Vagina (tissue), 2 donors: ENCODE measurements around the gene SIRPA. TPM values are rescaled to one million over a fixed set of nuclear protein-coding genes. Genes with fewer than 3 reads are reported as not detected.

Experiments used
- DNase-seq, 2 donors: peaks; one replicate each; pipeline ENCODE4 v3.0.0-alpha.2; 2017; ENCODE audit errors: extremely low spot score in 2 of 2
- H3K27ac ChIP-seq: fragments of 200-600 bp; sonication (generic); one replicate; pipeline ENCODE4 v1.5.1; 2019
- H3K27me3 ChIP-seq: fragments of 200-600 bp; sonication (generic); one replicate; pipeline ENCODE4 v1.5.1; 2019
- H3K36me3 ChIP-seq, 2 donors: fragments of 200-600 bp; sonication (generic); one replicate each; pipeline ENCODE4 v1.5.1; 2017 to 2019
- H3K4me1 ChIP-seq: fragments of 200-600 bp; sonication (generic); one replicate; pipeline ENCODE4 v1.5.1; 2019
- H3K4me3 ChIP-seq, 2 donors: fragments of 200-600 bp; sonication (generic); 1 replicate in 1 of 2; 2 replicates in 1 of 2; pipeline ENCODE4 v1.5.1; 2016 to 2019
- H3K9me3 ChIP-seq: fragments of 200-600 bp; sonication (generic); one replicate; pipeline ENCODE4 v1.5.1; 2019
- CTCF ChIP-seq, 3 experiments: fragments of 450-650 bp in 2 of 3; fragments of 200-600 bp in 1 of 3; sonication (generic) in 1 of 3; IDR thresholded peaks; one replicate each; pipeline ENCODE4 v1.5.1; 2017 to 2019; ENCODE audit warnings: antibody characterized with exemption in 3 of 3, mild to moderate bottlenecking in 2 of 3, moderate library complexity in 2 of 3
- POLR2A ChIP-seq, 2 donors: fragments of 450-650 bp; IDR thresholded peaks; one replicate each; pipeline ENCODE4 v1.6.1; 2017; ENCODE audit warnings: antibody characterized with exemption in 2 of 2, mild to moderate bottlenecking in 2 of 2, moderate library complexity in 2 of 2
- POLR2AphosphoS5 ChIP-seq, 2 donors: sonication (generic); formaldehyde crosslinking; IDR thresholded peaks; one replicate each; pipeline ENCODE4 v1.9.0; 2017; ENCODE audit warnings: antibody characterized with exemption in 2 of 2, mild to moderate bottlenecking in 2 of 2, low read depth in 1 of 2; ENCODE audit not compliant: insufficient read depth in 1 of 2
- intact Hi-C: fragments of 100-400 bp; cut with DNase I; formaldehyde crosslinking; loops from one replicate; pipeline ENCODE4 v1.15.1; 2023
- total RNA-seq: library from RNA; depleted of rRNA; stranded (reverse); fragments of >200 nt; gene quantifications from one replicate; pipeline ENCODE4 v1.2.3, GENCODE V29; 2016

The SIRPA gene
- total RNA-seq, 1 donor from 2014 or later = 52.3 TPM

- no peak overlapping the region for H3K4me3 ChIP-seq
- no peaks in the 10 kb centered on the region for H3K9me3 ChIP-seq
- H3K4me1 ChIP-seq = peaks cover 6% of the 10 kb centered on the region
- H3K27me3 ChIP-seq = no peaks in the 10 kb centered on the region
- intact Hi-C loops = no loop called here
- no peak for DNase-seq
- no peaks in the 10 kb centered on the region for H3K36me3 ChIP-seq
- TF ChIP-seq POLR2AphosphoS5 (IDR thresholded peaks at IDR 0.05; ENCODE audit: insufficient read depth in 1 of 2, low read depth in 1 of 2) = peak in 1 of 2 donors; percentile 60
- TF ChIP-seq POLR2A (IDR thresholded peaks at IDR 0.05) = no peak
- no peak overlapping the region for H3K27ac ChIP-seq
Measured at GRCh38 chr20:1855690-1856089, 39.5 kb upstream of the SIRPA start.

GRCh38 chr20:1856424-1856823, 38.8 kb upstream of the SIRPA start:
- Histone ChIP-seq H3K27me3 (no peaks in the 10 kb centered on the region), H3K36me3 (no peaks in the 10 kb centered on the region), H3K9me3 (no peaks in the 10 kb centered on the region), H3K4me1 (peaks cover 7% of the 10 kb centered on the region), H3K4me3 (no peak overlapping the region), H3K27ac (no peak overlapping the region)
- no peak for TF ChIP-seq POLR2A (IDR thresholded peaks at IDR 0.05)
- no peak for TF ChIP-seq POLR2AphosphoS5 (IDR thresholded peaks at IDR 0.05; ENCODE audit: insufficient read depth in 1 of 2, low read depth in 1 of 2)
- TF ChIP-seq CTCF (IDR thresholded peaks at IDR 0.05) = no peak
- intact Hi-C loops = no loop called here
- no peak for DNase-seq

GRCh38 chr20:1857466-1857865, 37.7 kb upstream of the SIRPA start:
- intact Hi-C loops = no loop called here
- H3K36me3 ChIP-seq = no peaks in the 10 kb centered on the region
- TF ChIP-seq POLR2A (IDR thresholded peaks at IDR 0.05) (no peak), CTCF (IDR thresholded peaks at IDR 0.05) (no peak), POLR2AphosphoS5 (IDR thresholded peaks at IDR 0.05; ENCODE audit: insufficient read depth in 1 of 2, low read depth in 1 of 2) (no peak)
- H3K4me3 ChIP-seq = no peak overlapping the region
- H3K27ac ChIP-seq = no peak overlapping the region
- DNase-seq = no peak
- no peaks in the 10 kb centered on the region for H3K27me3 ChIP-seq
- H3K9me3 ChIP-seq = no peaks in the 10 kb centered on the region
- H3K4me1 ChIP-seq = peaks cover 11% of the 10 kb centered on the region

- H3K27ac ChIP-seq = no peak overlapping the region
- H3K27me3 ChIP-seq = no peaks in the 10 kb centered on the region
- no peak for TF ChIP-seq POLR2AphosphoS5 (IDR thresholded peaks at IDR 0.05; ENCODE audit: insufficient read depth in 1 of 2, low read depth in 1 of 2)
- no peak for TF ChIP-seq CTCF (IDR thresholded peaks at IDR 0.05)
- no peak for TF ChIP-seq POLR2A (IDR thresholded peaks at IDR 0.05)
- no peaks in the 10 kb centered on the region for H3K36me3 ChIP-seq
- intact Hi-C loops = no loop called here
- DNase-seq = no peak
- peaks cover 11% of the 10 kb centered on the region for H3K4me1 ChIP-seq
- no peak overlapping the region for H3K4me3 ChIP-seq
- no peaks in the 10 kb centered on the region for H3K9me3 ChIP-seq
Measured at GRCh38 chr20:1858871-1859270, 36.3 kb upstream of the SIRPA start.

- Histone ChIP-seq H3K9me3 (no peaks in the 10 kb centered on the region), H3K27ac (peak overlapping the region; percentile 48), H3K4me1 (peaks cover 11% of the 10 kb centered on the region), H3K4me3 (no peak overlapping the region), H3K27me3 (no peaks in the 10 kb centered on the region), H3K36me3 (no peaks in the 10 kb centered on the region)
- TF ChIP-seq CTCF (IDR thresholded peaks at IDR 0.05) = no peak
- no peak for TF ChIP-seq POLR2A (IDR thresholded peaks at IDR 0.05)
- no peak for TF ChIP-seq POLR2AphosphoS5 (IDR thresholded peaks at IDR 0.05; ENCODE audit: insufficient read depth in 1 of 2, low read depth in 1 of 2)
- intact Hi-C loops = no loop called here
- DNase-seq = no peak
Measured at GRCh38 chr20:1860446-1860845, 34.8 kb upstream of the SIRPA start.
